ENCODE results near the gene VIPR2.

VIPR2 gene

DNA sequence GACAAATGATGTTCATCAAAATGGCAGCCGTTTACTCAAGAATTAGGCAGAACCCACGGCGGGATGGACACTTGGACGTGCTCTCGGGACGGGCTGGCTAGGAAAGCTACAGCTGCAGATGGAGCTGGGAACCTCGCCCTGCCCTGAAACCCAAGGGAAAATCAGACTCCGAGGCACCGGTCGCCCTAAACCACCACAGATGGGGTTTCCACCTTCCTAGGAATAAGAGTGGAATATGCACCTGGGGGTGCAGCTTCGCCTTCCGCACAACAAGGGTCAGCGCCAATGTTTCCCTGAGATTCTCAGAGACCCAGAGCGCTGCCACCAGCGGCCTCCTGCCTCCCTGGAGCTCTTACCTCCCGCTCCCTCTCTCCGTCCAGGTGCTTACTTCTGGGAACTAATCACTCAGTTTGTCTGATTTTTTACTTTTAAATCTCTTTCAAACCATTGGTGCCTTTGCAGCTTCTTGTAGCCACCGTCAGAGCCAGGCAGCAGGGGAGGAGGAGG, 165.6 kb downstream of the VIPR2 start:
- no peak for DNase-seq
